Measurements from ENCODE around the gene MT1H. TPM values are rescaled to one million over a fixed set of nuclear protein-coding genes. Genes with fewer than 3 reads are reported as not detected.
A peak's percentile ranks its signal among the peaks of the same experiment; 100 is the strongest.
"Not testable (repeated sequence)": the region's sequence is repeated elsewhere in the genome, so short reads cannot be mapped to it uniquely, and the experiment has no call there.

The MT1H gene
- total RNA-seq, 1 donor from 2014 or later, result 5.0 TPM

- not testable (repeated sequence) for ATAC-seq
Observed at GRCh38 chr16:56665286-56666261, 4.0 kb upstream of the MT1H start.

GRCh38 chr16:56667581-56668571, 1.7 kb upstream of the MT1H start, which contains the start of gene MT1G:
TSS of gene MT1G (minus strand) at chr16:56668065. CDS start at chr16:56667993, 72 bp downstream.
- peak; percentile 80 for ATAC-seq

DNA sequence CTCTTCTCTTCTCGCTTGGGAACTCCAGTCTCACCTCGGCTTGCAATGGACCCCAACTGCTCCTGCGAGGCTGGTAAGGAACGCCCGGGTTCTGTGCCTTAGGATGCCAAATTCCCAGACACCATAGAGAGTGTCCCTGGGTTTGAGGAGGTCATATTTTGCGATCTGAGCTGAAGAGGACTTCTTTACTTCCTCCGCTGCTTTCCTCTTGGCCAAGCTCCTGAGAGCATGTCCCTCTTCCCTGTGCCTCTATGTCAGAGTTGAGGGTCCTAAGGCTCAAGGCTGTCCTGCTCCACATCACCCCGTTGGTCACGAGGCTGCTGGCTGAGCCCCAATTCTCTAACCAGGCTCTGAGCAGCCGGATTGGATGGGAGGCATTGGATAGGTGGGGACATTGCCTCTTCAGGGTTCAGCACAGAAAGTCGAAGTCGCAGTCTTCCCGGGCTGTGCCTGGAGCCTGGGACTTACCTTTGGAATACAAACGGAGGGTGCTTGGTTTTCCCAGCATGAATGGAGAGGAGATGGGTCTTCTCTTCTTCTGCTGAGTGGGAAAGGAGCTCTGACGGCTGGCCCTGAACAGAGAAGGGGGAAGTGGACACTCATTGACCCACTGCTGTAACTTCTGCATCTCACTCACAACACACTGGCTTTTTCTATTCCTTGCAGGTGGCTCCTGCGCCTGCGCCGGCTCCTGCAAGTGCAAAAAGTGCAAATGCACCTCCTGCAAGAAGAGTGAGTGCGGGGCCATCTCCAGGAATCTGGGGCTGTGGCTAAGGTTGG, 416 bp downstream of the MT1H start:
- no peak for ATAC-seq

GRCh38 chr16:56670620-56670934, 963 bp downstream of the MT1H start:
- no peak for ATAC-seq

DNA sequence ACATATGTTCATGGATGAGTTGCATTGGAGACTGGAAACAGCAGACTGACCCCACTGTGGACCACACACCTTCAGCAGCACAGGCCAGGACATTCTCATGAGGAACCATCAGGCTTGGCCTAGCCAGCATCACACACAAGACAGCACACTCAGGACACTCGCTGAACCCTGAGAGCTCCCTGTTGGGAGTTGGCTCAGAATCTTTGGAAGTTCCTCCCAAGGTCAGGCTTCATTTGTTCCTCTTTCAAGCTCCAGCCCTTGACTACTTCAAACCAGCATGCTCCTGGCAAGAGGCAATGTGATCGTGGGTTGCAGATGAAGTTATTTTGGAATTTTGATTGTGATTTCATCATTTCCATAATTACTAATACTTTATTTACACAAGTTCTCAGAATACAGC, 2.1 kb downstream of the MT1H start:
- not testable (repeated sequence) for ATAC-seq

DNA sequence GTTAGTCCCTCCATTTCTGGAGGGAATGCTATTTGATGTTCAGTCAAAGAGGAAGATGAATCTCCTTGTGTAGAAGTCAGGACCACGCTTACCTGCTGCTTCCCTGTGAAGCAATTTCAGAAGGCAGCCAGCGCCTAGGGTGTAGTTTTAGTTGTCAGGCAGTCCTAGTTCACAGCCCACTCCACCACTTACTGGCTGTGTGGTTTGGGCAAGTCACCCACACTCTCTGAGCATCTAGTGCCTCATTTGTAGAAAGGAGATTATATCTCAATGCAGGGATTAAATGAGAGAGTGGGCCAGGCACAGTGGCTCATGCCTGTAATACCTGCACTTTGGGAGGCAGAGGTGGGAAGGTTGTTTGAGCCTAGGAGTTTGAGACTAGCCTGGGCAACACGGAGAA, 2.6 kb downstream of the MT1H start:
- not testable (repeated sequence) for ATAC-seq

- ATAC-seq, result no peak
Observed at GRCh38 chr16:56672761-56673536, 3.3 kb downstream of the MT1H start.

GRCh38 chr16:56673921-56674320, 4.3 kb downstream of the MT1H start:
- ATAC-seq, result no peak

DNA sequence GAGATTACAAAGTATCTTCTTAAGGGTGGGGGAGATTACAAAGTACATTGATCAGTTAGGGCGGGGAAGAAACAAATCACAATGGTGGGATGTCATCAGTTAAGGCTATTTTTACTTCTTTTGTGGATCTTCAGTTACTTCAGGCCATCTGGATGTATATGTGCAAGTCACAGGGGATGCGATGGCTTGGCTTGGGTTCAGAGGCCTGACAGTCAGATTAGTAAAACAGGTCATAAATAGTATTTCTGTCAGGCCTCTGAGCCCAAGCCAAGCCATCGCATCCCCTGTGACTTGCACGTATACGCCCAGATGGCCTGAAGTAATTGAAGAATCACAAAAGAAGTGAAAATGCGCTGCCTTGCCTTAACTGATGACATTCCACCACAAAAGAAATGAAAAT, 5.0 kb downstream of the MT1H start:
- not testable (repeated sequence) for ATAC-seq

DNA sequence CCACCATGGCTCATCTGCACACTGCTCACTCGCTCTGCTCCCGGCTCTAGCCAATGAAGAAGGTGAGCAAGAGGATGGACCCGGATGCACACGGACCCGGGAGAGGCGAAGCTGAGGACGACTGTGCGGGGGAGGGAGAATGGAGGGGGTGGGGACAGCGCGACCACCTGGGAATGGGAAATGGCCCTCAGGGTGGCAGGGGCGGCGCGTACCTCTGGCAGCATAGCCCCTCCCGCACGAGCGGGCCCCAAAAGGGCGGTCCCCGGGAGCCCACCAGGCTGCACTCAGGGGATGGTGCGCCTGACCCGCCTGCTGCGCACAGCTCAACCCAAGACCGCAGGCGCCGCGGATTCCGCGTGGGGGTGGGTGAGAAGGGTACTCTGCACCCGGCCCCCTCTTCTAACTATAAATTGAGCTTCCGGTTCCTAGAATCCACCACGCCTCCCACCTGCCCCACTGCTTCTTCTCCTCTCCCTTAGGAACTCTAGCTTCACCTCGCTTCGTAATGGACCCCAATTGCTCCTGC, 6.1 kb downstream of the MT1H start:
- ATAC-seq, result no peak

- no peak for ATAC-seq
Observed at GRCh38 chr16:56677474-56677873, 7.9 kb downstream of the MT1H start.

DNA sequence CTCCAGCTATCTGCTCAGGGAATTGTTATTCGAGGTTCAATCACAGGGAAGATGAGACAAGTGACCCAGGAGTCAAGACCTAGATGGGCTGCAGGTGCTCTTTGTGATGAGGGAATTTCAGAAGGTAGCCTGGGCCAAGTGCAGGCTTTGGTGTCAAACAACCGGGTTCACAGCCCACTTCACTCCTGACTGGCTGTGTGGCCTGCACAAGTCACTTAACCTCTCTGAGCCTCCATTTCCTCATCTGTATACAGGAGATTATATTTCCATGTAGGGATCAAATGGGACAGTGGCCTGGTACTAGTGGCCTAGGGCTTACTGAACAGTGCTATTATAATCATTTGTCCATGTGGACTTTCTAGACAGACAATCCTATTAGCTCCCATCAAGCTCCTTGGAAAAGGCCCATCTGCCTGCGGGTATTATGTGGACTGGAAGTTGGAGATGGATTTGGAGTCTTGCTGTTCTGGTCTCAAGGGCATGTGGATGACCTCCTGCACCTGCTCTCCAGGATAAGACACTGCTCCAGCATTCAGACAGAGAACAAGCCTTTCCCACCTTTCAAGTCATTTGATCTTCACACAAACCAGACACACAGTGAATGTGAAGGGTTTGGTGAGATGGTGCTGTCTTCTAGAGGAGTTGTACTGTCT, 9.6 kb downstream of the MT1H start:
- no peak for ATAC-seq

GRCh38 chr16:56679818-56680217, 10.2 kb downstream of the MT1H start:
- peak; percentile 65 for ATAC-seq

GRCh38 chr16:56681939-56682702, 12.5 kb downstream of the MT1H start, which contains the start of gene MT1X:
TSS of gene MT1X (plus strand) at chr16:56682470. CDS start at chr16:56682541, 71 bp downstream.
- ATAC-seq, result peak; percentile 98

DNA sequence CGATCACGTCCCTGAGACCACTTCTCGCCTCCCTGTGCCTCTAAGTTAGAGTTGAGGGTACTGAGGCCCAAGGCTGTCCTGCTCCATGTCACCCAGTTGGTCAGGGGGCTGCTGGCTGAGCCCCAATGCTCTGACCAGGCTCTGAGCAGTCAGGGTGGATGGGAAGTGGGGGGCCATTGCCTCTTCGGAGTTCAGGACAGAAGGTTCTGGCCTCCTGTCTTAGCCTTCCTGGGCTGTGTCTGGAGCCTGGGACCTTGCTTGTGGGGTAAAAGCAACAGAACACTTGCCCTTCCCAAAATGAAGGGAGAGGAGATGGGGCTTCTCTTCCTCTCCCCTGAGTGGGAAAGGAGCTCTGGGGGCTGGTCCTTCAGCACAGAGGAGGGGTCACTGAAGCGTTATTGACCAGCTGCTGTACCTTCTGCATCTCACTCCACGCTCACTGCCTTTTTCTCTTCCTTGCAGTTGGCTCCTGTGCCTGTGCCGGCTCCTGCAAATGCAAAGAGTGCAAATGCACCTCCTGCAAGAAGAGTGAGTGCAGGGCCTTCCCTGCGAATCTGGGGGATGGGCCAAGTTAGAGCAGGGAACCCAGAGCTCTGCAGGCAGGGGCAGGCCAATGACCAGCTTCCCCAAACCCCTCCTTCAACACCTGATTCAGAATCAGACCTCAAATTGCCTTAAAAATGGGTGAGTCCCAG, 13.2 kb downstream of the MT1H start:
- ATAC-seq, result no peak

- ATAC-seq, result no peak
Observed at GRCh38 chr16:56683424-56684172, 14.0 kb downstream of the MT1H start.

DNA sequence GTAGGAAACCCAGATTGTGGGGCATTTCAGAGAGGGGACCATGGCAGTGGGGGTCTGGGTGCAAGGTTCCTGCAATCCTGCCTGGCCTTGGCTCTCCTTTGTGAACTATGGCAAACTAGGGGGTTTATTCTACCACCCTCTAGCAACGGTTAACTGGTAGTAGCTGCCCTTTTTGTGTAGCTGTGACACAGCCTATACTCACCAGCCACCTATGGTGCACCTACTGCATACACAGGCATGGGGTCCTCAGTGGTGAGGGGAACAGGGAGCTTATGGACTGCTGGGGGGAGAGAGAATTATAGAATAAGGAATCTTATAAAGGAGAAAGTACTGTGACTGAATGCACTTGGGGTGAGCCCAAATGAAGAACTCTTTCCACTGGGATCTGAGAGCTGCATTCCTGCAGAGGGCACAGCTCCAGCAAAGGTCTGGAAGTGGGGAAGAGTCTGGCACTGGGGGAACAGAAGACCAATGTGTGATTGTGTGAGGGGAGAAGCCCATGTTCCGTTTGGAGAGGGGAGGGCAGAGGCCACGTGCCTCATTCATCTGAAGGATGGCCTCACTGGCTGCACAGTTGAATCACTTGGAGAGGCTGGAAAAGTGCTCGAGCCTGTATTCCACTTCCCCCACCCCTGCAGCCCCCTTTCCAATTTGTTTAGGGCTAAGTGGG, 14.8 kb downstream of the MT1H start:
- ATAC-seq, result no peak
